GDM1 (cell line): ENCODE measurements around the gene TAS2R9.
"Not testable (repeated sequence)": the region's sequence is repeated elsewhere in the genome, so short reads cannot be mapped to it uniquely, and the experiment has no call there.

Source experiments
- DNase-seq: peaks from one replicate; lab custom pipeline; 2025; lab: John Stamatoyannopoulos, UW

The TAS2R9 gene, protein sequence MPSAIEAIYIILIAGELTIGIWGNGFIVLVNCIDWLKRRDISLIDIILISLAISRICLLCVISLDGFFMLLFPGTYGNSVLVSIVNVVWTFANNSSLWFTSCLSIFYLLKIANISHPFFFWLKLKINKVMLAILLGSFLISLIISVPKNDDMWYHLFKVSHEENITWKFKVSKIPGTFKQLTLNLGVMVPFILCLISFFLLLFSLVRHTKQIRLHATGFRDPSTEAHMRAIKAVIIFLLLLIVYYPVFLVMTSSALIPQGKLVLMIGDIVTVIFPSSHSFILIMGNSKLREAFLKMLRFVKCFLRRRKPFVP

DNA sequence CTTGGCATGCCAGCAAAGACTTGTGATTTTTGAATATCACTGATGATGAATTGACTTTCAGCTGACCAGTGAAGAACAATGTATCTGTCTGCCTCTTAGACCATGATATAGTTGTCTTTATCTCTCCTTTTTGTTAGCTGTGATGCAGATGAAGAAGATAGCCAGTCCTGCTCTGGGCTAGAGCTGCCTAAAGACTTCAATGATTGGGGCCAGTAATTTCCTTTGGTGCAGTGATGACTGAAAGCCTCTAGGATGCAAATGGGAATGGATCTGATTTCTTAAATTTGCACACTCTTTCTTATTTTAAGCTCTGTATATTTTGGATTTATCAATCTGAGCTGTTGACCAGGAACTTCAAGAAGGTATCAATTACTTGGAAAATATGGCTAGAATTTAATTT, at the start of gene TAS2R9:
TSS of gene TAS2R9 (minus strand) at position 101 of the 400 bp plus-strand sequence. CDS start at position 8, 93 bp downstream.
- no peak for DNase-seq

DNA sequence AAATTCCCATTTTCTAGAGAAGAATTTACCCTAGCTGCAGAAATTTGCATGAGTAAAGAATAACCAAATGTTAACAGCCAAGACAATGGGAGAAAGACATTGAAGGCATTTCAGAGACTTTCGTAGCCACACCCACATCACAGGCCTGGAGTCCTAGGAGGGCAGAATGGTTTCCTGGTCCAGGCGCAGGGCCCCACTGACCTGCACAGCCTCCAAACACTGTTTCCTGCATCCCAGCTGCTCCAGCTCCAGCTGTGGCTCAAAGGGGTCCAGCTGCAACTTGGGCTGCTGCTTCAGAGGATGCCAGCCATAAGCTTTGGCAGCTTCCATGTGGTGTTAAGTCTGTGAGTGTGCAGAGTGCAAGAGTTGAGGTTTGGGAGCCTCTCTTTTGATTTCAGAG, 45.8 kb upstream of the TAS2R9 start:
- DNase-seq, result no peak

DNA sequence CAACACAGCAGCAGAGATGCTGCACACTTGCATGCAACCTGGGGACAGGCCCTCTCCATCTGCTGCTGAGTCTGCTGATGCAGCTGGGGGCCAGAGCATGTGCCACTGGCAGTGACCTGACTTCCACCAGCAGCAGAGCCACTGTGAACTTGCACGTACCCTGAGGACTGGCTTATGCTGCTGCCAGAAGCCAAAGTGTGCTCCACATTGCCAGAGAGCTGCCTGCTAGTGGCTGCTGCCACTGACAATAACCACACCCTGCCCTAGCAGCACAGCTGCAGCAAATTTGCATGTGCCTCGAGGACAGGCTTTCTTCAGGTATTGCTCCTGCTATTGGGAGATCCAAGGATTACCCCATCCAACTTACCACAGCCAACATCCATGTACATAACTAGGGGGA, 43.8 kb upstream of the TAS2R9 start:
- DNase-seq, result no peak

DNA sequence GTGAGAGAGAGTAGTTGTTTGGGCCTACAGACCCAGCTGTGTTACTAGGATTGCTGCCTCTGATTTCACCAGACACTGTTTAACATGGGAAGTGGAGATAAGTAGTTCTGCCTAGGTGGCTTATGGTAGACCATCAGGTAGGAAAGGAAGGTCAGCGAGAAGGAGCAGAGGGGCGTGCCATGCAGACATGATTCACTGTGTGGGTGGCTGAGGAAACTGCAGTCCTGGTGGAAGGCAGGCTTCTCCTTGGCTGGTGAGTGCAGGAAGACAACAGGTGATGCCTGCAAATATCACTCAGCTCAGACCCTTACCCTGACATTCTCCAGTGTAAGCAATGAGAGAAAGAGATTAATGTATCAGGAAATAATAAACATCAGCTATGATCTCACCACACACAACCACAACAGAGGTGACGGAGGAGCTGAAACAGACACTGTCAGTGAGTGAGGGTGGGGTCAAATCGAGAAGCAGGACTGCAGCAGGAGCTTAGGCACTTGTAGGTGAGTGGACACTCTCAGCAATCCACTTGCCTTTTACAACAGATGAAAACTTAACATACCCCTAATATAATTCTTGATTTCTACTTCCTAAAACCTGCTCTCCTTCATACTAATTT, 41.4 kb upstream of the TAS2R9 start:
- DNase-seq, result no peak

DNA sequence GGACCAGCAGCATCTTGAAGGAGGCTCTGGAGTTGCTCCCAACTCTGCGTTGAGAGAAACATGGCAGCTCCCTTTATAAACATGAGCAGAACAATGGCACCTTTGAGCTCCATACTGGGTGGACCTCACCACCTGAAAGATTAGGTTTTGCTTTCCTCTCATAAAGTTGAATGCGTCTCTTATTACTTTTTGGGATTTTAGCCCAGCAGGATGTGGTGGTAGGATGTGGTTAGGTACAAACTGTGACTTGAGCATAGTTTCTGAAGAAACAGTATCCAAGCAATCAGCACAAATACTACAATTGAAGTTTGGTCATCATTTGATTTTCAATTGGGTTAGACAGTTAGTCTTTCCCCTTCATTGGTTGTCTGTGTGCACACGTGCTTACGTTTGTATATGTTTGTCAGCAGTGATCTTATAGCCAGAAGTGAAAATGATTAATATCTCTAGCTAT, 39.5 kb upstream of the TAS2R9 start, which contains the start of gene PRR4:
TSS of gene PRR4 (minus strand) at position 51 of the 454 bp plus-strand sequence. CDS start at position 13, 38 bp downstream.
- DNase-seq, result no peak

DNA sequence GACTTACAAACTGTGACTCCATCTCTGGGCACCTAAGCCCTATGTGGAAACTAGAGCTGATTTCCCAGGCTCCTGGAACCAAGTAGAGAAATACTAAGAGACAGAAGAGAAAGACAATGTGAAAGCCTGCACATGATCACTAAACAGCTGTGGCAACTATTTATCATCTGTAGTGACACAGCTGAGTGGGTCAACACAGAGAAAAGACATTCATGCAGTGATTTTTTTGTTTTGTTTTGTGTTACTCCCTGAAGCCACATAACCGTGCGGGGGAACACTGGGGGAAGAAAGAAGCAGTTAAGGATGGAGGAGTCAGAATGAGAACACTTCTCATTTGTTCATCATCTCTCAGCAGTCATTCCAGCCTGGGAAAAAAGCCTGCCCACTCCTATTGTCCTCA, 37.8 kb upstream of the TAS2R9 start:
- DNase-seq, result no peak

DNA sequence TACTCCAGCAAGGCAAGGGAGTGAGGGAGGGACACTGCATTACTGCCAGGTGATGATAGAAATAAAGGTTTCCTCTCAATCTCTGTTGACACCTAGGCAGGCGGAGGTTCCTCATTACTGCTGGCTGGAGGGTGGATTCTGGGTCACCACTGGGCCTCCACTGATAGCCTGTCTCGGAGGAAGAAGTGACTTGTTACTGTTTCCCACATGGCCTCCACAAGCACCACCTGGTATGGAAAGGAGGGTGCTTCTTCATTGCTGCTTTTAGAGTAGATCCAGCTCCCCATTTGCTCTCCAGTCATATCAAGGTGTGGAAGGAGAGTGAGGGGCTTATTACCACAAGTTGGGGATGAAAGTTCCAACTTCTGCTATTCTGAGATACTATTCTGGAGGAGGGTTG, 32.9 kb upstream of the TAS2R9 start:
- DNase-seq, result no peak

DNA sequence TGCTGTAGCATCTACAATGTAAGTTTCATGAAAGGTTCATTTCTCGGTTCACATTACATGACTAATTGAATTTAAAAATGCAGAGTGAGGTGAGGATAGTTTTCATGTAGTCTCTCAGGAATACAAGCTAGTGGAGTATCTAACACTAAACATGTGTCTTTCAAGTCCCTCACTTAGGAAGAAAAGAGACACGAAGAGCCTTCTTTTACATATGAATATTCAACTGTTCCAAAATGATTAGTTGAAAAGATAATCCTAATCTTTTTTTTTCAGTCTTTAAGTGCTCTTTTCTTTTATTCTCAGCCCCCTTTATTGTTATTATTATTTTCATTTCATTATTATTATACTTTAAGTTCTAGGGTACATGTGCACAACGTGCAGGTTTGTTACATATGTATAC, 28.5 kb upstream of the TAS2R9 start:
- no peak for DNase-seq

DNA sequence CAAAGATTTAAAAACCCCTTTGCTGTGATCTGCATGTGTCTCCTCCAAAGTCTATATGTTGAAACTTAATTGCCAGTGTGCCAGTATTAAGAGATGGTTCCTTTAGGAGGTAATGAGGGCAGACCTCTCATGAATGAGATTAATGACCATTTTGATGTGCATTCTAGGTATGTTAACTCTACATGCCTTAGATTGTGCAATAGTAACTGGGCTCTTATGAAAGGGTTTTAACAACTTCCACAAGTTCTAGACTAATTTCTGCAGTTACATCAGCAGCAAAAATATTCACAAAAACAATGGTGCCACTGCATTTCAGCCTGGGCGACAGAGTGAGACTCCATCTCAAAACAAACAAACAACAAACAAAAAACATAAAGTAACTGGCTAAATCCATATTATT, 20.0 kb upstream of the TAS2R9 start:
- DNase-seq, result no peak

DNA sequence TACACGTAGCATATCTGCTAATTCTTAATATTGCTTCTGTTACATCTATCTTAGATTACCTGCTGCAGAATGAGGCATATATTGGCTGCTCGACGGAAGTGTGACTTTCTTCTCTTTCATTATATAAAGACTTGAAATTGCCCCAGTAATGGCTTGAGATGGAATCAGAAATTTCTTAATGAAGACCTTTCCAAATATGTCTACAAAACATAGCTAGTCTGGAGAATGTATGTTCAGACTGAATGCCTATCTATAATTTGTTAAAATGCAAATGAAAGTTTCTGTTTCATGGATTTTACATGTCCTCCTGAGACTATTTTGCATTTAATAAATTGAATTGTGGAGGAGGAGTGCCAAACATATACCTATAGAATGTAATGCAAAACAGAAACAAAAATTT, 16.3 kb upstream of the TAS2R9 start, which contains the start of gene TAS2R10:
TSS of gene TAS2R10 (minus strand) at position 101 of the 400 bp plus-strand sequence. CDS start at position 12, 89 bp downstream.
- DNase-seq, result no peak

DNA sequence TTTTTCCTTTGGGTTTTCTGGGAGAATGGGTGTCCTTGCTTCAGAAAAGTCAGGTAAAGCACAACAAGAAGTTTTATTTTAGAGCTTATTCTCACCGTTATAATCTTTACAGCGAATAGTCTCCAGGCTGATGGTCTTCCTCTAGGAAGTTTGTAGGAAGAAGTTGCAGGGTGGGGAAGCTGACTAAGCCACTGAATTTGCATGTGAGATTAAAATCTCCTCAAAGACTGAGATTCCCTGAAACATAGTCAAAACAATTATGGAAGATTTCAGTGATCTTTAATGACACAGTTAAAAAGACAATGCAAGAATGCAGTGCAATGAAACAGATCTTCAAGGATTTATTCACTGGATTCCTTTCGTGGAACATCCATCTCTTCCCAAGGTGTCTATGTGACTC, 15.0 kb upstream of the TAS2R9 start:
- no peak for DNase-seq

DNA sequence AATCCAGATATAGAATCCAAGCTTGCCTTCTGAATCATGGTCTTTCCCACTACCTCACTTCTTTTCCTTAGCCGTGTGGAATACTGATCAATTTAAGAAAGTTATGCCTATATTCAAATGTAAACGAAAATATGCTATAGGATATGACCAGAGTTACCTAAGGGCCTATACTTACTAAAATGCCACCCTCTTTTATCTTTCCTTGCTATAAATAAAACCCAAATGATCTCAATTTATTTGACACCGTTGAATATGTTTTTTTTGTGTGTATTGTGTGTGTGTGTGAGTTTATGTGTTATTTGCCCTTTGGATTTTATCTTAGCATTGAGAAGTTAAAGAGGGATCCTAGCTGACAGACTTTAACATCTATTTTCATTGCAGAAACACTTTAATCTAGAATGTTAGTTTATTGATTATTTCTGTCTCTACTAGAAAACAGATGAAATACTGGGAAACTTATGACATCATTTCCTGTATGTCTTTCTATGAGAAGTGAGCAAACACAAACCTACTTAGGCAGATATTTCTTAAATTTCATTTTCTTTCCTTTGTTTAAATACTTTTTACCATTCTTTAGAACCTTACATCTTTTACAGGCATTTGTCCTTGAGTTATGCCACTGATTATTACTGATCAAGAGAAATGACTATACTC, 2.0 kb upstream of the TAS2R9 start:
- no peak for DNase-seq

DNA sequence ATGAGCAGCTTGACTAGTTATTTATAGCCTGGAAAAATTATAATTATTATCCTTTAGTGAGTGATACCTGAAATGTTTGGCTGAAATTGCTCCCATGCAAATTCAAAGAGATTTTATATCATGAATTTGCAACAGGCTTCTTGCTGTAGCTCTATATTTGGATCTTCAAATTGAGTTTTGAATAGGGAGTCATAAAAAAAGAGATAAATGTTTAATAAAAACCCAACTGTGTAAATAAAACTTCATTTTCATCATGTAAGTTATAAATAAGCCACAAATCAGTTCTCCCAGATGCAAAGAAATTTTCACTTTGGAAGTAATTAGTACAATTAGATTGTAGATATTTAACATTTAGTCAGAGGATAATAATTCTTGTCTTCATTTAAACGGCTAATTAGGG, 2.8 kb downstream of the TAS2R9 start, which contains the start of gene TAS2R8:
TSS of gene TAS2R8 (minus strand) at position 101 of the 400 bp plus-strand sequence. CDS start 306 bp downstream, outside the sequence.
- no peak for DNase-seq

DNA sequence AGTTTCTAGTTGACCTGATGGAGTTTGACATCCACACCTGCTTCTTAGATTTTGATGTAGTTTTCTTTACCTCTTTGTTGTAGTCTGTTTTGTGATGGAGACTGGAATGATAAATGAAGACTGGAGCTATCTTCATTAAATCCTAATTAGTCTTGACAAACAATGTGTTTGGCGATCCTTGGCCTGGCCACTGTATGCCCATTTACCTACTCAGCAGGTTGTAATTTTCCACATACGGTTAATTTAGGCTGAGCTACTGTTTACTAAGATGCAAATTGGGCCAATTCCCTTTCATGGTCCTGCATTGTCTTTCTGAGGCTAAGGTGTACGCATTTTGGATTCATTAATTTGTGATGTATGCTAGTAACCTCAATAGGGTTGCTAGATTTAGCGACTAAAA, 7.4 kb downstream of the TAS2R9 start, which contains the start of gene TAS2R7:
TSS of gene TAS2R7 (minus strand) at position 41 of the 400 bp plus-strand sequence. CDS start 57 bp downstream, outside the sequence.
- DNase-seq, result no peak

DNA sequence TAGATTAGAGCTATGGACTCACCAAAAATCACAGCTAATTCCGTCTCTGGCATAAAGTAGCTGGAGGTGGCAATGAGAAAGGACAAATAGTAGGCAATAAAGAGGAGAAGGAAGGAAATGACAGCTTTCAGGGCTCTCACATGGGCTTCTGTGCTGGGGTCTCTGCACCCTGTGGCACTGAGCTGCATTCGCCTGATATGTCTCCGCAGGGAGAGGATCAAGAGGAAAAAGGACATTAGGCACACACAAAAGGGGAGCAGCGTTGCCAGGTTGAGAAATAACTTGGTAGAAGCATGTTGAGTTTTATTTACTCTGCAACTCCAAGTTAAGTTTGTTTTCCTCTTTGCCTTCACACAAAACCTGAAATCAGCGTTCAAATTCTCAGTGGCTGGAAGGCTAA, 8.2 kb downstream of the TAS2R9 start:
- no peak for DNase-seq

DNA sequence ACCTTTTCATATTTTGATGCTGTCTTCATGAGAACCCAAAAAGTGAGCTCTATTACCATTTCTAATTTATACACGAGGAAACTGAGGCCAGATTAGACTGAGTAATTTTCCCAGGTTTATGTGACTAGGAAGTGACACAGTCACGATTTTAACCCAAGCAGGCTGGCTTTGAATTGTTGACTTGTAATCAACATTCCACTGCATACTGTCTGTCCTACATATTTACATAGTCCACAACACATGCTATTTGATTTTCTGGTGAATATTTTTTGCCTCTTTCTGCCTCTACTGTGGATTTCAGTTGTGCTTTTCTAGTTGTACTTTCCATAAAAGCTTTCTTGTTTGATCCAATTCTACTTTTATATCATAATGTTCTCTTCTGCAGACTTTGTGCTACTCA, 15.7 kb downstream of the TAS2R9 start:
- DNase-seq, result no peak

DNA sequence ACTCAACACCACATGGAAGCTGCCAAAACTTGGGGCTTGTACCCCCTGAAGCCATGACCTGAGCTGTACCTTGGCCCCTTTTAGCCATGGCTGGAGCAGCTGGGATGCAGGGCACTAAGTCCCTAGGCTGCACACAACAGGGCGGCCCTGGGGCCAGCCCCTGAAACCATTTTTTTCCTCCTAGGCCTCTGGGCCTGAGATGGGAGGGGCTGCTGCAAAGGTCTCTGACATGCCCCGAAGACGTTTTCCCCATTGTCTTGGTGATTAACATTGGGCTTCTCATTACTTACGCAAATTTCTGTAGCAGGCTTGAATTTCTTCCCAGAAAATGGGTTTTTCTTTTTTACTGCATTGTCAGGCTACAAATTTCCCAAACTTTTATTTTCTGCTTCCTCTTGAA, 18.2 kb downstream of the TAS2R9 start:
- DNase-seq, result not testable (repeated sequence)

DNA sequence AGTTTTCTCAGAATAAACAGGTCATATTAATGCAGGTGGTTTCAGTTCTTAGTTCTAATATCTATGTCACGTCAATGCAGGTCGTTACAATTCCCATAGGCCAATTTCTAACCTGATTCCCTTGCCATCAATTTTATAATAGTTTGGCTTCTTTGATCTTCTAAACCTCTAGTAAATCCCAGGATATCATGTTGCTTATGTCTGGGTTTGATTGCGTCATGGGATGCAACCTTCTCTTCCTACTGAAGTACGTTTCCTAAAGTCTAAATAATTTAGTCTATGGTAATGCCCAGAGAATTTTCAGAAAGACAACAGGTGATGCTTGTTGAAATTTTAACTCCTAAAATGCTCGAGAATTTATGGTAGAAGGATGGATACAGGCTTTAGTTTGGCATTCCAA, 26.7 kb downstream of the TAS2R9 start:
- no peak for DNase-seq

DNA sequence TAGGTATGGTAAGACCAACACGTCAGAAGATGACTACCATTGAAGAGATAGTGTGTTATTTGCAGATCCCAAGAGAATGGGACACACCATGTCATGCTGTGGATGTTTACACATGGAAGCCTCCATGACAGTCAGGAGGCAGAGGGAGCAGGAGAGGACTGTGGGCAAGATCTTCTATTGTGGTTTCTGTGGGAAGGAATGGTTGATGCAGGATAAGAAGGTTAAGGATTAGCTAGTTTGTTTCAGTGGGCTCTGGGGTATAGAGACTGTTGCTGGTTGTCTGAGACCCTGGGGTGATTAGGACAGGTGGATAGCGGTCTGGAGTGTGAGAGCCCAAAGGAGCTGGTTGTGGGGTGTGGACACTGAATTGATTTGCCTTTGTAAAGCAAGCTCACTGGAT, 30.9 kb downstream of the TAS2R9 start:
- no peak for DNase-seq

DNA sequence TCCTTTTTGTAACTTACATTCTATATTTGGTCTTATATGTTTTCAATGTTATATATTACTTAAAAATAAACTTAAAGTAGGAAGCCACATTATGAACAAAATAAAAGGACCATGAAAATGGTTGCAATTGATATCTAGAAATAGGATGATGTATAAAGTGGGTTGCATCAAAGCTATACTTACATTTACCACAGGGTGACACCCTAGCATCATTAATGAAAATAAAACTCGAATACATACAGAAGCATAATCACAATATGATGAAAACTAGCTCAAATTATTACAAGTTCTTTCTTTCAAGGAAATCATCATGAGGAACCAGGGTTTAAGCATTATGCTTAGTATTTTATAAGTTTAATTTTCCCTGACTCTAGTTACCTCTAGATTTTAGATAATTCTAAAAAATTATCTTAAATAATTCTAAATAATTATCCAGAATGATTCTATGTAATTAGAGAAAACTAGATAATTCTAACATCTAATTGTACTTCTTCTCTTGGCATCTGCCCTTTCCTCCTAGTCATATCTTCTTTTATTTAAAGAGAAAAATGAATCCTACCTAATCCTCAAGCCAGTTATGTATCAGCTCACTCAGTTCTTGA, 38.7 kb downstream of the TAS2R9 start:
- no peak for DNase-seq

DNA sequence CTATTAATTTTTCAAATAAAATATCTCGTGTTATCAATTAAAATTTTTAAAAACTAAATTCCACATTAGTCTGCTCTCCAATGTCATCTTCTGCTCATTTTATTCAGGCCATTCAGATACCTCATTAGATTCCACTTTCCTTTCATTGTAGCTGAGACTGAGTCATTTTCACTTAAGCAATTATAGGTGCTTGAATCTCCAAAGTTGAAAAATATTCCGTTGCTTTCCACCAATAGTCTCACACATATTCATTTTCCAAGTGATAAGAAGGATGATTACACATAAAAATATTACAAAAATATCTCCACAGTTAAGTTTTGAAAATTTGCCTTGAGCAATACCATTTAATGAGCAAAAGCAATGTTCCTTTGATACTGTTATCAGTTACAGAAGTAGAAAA, 50.3 kb downstream of the TAS2R9 start:
- DNase-seq, result no peak
